GM19025 (cell line): ENCODE results near the gene KPTN.
"Not testable (repeated sequence)": the region's sequence is repeated elsewhere in the genome, so short reads cannot be mapped to it uniquely, and the experiment has no call there.

Experiments used
- ATAC-seq: cut with Tn5 transposase; IDR thresholded peaks from one replicate; pipeline ENCODE4 v1.9.1; 2021; ENCODE audit warnings: mild to moderate bottlenecking, low read depth, moderate library complexity; ENCODE audit not compliant: unreplicated experiment

Gene KPTN

GRCh38 chr19:47492571-47493377, 8.8 kb upstream of the KPTN start:
- no peak for ATAC-seq

DNA sequence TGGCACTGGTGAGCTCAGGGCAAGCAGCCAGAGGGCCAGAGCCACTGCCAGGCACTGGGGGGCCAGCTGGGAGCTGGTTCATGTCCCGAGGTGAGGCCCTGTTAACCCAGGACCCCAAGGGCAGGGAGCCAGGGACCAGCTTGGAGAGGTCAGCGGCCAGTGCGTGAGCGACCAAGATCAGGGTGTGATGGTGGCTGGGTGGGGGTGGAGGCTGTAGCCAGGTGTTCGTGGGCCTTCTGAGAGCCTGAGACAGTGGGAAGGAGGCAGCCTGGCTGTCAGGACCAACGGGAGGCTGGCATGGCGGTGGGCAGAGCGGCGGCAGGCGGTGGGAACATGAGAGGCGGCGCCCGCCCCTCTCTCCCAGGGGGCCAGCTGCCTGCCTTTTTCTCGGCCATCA, 8.1 kb upstream of the KPTN start:
- no peak for ATAC-seq

DNA sequence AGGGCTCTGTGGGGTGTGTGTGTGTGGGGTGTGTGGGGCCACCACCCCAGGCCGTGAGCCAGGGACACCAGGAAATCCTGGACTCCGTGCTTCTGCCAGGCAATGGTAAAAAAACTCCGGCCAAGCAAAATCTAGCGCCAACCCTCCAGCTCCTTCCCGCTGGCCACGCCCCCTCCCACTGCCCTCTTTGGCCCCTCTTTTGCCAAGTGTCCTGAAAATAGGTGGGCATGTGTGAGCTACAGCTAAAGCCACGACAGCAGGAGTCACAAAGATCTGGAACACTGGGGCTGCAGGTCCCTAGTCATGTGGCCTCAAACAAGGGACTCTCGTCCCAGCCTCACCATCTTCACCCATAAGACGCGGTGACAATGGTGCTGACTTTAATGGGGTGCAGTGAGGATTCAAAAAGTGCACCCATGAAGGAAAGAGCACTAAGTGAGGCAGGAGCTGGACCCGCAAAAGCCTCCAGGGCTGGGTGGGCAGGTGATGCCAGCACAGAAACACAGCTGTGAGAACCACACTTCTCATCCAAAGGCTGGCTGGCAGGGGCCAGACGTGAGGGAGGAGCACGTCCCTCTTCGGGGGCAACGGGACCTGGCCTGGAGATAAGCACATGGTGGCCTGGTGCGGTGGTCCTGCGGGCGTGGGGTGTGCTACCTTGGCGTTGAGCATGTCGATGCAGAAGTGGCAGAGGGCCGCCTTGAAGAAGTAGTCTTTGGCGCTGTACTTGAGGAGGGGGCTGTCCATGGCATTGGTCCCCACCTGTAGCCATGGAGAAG, 7.5 kb upstream of the KPTN start:
- no peak for ATAC-seq

DNA sequence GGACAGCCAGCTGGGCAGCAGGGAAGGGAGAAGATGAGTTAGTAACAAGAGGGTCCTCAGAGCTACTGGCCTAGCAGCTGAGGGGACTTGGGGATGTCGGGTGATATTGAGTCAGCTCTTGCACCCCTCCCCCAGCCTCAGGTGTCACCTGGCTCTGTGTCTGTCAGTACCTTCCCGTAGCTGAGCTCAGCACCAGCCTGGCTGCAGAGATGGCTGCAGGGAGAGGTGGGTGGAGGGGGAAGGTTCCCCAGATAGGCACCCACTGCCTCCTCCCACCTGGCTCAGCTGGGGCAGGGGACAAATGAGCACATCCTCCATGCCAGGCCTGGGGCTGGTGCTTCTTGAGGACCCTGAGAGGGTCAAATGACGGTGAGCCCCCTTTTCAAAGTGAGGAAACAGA, 6.8 kb upstream of the KPTN start:
- no peak for ATAC-seq

DNA sequence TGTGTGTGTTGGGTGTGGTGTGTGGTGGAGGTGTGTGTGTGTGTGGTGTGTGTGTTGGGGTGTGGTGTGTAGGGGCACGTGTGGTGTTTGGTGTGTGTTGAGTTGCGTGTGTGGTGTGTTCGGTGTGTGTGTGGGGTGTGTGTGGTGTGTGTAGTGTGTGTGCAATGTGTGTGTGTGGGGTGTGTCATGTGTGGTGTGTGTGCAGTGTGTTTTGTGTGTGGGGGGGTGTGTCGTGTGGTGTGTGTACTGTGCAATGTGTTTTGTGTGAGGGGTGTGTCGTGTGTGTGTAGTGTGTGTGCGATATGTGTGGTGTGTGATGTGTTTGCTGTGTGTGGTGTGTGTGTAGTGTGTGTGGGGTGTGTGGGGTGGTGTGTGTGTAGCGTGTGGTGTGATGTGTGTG, 6.0 kb upstream of the KPTN start:
- ATAC-seq: no peak

DNA sequence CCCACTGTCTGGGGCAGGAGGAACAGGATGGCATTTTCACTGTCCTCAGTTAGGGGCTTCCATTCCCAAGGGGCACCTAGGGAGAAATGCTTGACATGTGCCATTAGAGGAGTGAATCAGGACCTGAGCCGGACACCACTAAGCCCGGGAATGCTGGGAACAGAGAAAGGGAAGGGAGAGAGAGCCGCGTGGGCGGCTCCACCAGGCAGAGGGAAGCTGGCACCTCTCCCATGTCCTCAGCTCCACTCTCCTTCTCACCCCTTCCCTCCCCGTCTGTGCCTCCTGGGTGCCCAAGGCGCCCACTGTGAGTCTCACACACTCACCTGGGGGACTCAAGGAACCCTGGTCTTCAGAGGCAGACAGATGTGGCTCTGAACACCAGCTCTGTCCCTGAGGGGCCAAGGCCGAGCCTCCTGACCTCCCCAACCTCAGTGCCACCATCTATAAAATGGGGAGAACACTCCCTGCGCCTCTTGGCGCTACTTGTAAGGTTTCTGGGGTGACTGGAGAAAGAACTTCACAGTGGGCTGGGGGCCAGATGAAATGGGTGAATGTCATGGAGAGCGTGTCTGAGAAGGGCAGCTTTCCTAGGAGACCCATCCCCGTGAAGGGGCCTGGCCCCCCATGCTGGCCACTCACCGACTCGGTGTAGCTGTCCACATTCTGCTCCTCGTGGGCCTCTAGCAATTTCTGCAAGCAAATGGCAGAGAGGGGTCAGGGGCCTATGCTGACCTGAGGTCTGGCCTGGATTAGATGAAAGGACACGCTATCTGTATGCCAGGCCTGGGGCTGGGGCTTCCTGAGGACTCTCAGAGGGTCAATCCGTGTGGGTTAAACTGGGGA, 5.3 kb upstream of the KPTN start:
- ATAC-seq: no peak

DNA sequence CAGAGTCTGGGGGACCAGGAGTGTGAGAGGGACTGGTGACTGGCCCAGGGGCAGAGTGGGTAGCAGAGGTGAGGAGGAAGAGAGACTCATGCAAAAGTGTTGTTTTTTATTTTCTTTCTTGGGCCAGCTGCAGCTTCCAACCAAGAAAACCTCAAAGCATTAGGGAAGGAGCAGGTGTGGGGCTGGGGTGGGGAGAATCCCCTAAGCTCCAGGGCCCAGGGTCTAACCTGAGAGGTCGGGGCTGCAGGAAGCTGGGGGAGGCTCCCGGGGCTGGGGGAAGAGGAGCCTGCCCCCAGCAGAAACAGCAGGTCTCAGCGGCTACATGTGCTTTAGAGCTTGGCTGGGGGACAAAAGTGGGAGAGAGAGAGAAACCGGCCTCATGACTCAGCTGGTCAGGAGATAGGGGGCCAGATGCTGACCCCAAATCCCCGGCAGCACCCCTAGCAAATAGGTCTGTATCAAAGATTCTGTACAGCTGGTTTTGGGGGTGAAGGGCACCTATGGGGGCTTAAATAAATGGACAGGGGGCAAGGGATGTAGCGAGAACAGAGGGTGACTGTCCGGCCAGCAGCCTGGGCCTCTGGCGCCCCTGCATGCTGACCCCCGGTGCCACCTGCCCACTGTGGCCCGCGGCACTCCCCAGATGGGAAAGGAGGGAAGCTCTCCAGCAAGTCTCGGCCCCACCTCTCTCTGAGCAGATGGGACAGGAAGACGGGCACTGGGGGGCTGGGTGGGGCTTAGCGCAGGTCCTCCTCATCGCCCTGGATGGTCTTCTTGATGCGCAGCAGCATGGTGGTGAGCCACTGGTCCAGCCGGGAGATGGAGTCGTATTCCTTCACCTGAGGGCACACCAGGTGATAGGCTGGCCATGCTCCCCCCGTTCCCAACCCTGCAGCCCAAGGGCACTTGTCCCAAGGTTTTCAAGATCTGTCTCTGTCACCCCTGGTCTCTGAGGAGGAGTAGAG, 3.8 kb upstream of the KPTN start:
- no peak for ATAC-seq

DNA sequence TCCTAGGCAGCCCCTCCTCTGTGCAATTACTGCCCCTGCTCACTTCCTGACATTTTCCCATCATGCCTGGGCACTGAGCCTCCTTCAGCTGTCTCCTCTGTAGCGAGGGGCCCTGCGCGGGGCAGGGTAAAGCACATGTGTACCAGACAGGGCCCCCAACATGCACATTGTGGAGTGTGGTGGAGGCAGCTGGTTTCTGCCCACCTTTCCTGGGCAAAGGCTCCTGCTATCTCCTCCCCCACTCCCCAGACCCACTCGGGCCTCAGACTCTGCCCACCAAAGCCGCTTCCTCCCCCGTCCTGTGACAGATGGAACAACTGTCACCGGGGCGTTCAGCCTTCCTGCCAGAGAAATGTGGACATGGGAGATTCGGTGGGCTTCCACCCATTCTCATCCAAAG, 2.9 kb upstream of the KPTN start:
- ATAC-seq: no peak

- ATAC-seq: not testable (repeated sequence)
Observed at GRCh38 chr19:47486220-47486619, 2.2 kb upstream of the KPTN start.

DNA sequence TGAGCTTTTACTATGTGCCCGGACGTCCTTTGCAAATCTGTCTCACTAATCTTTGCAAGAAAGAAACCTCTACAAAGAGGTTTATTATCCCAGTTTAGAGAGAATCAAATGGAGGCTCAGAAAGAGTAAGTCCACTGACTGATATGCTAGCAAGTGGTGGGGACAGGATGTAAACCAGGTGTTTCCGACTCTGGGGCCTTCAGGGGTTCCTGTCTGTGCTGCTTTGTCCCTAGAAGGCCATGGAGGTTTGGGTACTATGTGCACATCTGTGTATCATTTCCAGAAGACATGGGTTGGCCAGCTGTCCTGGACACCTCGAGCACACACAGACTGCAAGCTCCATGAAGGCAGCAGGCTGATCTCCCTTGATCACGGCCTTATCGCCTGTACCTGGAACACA, 1.2 kb upstream of the KPTN start:
- ATAC-seq: no peak

GRCh38 chr19:47483200-47483599, 819 bp downstream of the KPTN start:
- ATAC-seq: no peak

DNA sequence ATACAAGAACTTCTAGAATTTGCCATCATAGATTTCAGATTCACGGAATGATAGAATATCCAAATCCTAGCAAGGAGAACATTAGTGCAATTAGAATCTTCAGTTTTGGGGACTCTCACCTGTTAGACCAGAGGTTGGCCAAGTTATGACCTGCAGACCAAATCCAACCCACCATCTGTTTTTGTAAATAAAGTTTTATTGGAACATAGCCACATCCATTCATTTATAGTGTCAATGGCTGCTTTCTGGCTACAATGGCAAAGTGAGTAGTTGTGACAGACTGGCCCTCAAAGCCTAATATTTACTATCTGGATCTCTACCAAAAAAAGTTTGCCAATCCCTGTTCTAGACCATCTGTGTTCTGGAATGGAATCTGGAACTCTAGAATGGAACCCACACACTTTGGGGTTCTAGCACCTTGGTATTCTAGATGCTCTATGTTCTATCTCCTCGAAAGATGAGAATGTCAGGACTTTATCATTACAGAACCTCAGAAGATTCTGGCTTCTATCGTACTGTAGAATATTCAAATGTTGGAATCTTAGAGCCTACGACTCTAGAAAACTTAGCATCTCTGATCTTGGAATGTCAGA, 2.5 kb downstream of the KPTN start:
- ATAC-seq: no peak

GRCh38 chr19:47480658-47481057, 3.4 kb downstream of the KPTN start:
- no peak for ATAC-seq

DNA sequence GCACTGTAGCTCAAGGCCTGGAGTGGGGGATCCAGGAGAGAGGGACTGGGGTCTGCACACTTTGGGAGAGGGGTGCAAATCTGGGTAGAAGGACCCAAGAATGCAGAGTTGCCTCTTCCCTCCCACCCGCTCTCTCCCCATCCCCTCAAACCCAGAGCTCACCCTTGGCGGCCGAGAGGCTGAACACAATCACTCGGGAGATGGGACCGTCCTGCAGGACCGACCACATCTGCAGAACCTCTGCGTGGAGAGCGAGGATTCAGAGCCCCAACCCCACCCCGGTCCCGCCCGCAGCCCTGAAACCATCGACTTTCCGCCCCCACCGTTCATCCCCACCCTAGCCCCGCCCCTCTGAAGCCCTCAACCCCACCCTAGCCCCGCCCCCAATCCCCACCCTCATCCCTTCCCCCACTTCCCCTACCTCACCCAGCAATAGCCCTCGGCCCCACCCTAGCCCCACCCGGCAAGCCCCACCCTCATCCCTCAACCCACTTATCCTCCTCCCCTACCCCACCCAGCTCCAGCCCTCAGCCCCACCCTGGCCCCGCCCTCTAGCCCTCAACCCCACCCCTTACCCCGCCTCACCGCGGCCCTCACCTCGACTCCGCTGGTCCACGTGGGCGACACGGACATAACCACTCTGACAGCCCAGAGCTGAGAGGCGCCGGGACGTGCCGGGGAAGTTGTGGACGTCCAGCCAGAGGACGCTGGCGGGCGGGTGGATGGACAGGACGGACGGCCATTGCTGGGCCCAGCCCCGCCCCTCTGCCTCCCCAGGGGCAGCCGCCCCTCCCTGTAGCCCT, 4.1 kb downstream of the KPTN start:
- no peak for ATAC-seq

DNA sequence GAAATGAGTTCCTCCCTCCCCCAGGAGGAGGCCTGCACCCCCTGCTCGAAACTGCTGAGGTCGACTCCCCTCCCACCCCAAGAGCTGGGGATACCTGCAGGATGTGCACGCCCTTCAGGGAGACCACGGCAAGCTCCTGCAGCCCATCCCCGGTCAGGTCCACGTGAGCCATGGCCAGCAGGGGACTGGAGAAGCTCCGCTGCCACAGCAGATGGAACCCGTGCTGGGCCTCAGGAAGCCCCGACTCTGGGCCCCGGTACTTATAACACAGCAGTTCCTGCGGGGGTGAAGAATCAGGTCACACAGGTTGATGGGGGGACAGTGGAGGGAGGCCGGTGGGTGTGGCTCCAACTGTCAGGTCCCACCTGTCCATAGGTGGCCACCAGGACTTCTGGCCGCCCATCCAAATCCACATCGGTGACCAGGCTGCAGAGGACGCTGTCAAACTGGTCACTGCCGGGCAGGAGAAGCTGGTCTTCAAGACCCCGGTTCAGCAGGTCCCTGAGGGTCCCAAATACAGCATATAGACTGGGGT, 7.5 kb downstream of the KPTN start:
- no peak for ATAC-seq

DNA sequence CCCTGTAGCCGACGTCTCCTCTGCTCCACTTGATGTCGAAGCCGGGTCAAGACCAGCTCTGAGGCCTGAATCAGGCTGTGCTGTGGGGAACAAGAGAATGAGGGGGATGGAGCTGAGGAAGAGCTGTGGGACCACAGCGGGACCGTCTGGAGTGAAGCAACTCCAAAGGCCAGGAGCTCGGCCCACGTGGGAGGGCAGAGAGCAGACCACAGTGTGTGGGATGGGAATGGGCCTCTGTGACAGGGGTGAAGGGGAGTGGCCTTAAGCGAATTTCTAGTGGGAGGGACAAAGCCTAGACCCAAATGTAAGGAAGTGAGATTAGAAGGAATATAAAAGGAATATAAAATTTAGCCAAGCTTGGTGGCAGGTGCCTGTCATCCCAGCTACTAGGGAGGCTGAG, 8.6 kb downstream of the KPTN start:
- no peak for ATAC-seq

DNA sequence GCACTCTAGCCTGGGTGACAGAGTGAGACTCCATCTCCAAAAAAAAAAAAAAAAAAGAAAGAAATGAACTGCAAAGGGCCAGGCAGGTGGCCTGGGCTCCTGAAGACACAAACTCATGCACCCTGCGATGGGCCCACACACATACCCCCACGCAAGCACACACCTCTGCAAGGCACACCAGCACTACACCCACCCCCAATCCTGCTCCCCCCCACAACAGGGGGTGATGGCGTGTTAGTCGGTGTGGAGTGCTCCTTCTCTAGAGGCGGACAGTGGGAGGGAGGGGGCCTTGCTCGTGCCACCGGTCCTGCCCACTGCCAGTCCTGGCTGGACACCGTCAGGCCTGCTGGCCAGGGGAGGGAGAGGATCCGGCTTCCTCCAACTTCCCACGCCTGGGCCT, 10.7 kb downstream of the KPTN start:
- no peak for ATAC-seq

DNA sequence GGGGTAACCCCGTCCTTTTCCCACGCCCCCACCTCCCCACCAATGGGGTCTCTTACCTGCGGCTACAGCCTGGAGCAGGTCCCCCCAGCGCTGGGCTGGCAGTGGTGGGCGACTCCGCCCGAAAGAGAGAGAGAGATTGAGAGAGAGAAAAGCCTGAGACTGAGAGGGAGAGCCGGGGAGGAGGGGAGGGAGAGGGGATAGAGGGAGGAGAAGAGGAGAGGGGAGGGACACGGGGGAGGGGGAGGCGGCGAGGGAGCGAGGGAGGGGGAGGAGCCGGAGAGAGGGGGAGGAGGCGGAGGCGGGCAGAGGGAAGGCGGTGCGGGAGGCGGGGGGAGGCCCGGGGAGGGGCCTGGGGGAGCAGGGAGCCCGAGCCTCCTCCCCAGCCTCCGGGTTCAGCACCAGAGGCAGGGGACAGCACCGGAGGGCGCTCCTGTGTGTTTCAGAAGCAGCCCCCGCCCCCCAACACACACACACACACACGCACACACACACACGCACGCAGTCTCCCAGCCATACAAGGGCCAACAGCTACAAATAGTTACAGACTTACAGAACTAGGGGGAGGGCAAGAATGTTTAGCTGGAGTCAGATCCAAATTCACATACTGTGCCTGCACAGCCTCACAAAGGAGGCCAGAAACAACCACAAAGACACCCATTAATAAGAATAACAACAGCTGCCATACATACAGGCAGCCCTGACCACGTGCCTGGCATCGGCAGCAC, 12.1 kb downstream of the KPTN start, which contains the start of gene SLC8A2:
Gene SLC8A2 (minus strand): TSS at position 161 of the 725 bp plus-strand sequence. CDS start 5,490 bp downstream, outside the sequence.
- no peak for ATAC-seq
